ENCODE results near the gene EVI5.

EVI5 gene

DNA sequence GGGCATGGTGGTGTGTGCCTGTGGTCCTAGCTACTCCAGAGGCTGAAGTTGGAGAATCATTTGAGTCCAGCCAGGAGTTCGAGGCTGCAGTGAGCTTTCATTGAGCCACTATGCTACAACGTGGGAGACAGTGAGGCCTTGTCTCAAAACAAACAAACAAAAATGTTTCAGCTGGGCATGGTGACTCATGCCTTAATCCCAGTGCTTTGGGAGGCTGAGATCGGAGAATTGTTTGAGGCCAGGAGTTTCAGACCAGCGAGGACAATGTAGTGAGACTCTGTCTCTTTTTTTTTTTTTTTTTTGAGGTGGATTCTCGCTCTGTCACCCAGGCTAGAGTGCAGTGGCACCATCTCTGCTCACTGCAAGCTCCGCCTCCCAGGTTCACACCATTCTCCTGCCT is 41.9 kb upstream of the EVI5 start:
- TF ChIP-seq, protein P1, sequence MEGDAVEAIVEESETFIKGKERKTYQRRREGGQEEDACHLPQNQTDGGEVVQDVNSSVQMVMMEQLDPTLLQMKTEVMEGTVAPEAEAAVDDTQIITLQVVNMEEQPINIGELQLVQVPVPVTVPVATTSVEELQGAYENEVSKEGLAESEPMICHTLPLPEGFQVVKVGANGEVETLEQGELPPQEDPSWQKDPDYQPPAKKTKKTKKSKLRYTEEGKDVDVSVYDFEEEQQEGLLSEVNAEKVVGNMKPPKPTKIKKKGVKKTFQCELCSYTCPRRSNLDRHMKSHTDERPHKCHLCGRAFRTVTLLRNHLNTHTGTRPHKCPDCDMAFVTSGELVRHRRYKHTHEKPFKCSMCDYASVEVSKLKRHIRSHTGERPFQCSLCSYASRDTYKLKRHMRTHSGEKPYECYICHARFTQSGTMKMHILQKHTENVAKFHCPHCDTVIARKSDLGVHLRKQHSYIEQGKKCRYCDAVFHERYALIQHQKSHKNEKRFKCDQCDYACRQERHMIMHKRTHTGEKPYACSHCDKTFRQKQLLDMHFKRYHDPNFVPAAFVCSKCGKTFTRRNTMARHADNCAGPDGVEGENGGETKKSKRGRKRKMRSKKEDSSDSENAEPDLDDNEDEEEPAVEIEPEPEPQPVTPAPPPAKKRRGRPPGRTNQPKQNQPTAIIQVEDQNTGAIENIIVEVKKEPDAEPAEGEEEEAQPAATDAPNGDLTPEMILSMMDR (IDR thresholded peaks at IDR 0.05; ENCODE audit: insufficient read depth, missing control alignments), result no peak
- FAIRE-seq (no peak), DNase-seq (ENCODE audit: insufficient read length, low spot score) (no peak)

DNA sequence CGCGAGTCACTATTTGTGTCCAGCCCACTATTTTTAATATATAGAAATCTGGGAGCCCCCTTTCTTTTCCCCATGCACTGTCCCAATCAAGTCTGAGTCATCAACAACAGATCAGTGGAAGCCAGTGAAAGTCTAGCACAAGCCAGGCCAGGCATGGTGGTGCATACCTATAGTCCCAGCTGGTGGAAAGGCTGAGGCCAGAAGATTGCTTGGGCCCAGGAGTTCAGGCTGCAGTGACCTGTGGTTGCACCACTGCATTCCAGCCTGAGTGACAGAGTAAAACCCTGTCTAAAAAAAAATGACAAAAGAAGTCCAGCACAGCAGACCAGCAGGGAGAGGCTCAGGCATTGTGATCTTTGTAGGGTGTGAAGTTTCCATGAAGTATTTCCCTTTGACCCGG is 38.0 kb upstream of the EVI5 start:
- no peak for DNase-seq (ENCODE audit: insufficient read length, low spot score)

DNA sequence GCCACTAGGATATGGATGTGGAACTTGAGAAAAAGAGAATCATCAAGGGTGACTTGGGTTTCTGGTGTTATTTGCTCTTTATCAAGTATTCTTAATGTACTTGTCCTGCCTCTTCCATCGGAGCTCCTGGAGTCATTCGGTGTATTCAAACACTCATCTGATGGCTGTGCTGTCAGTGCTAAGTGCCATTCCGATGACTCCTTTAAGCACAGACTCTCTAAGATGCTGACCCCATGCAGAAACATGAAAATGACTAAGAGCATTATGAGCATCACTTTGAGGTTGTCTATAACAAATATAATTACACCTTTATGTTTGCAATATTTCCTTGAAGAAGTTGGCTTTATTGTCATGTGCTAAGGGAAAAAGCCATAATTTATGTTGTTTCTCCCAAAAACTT is 35.6 kb upstream of the EVI5 start:
- DNase-seq (ENCODE audit: insufficient read length, low spot score) (no peak), FAIRE-seq (no peak)
- TF ChIP-seq, protein P1 (IDR thresholded peaks at IDR 0.05; ENCODE audit: insufficient read depth, missing control alignments), result no peak

More for the DNA sequence above, 38.0 kb upstream of the EVI5 start:
- no peak for FAIRE-seq
- TF ChIP-seq, protein P1 (IDR thresholded peaks at IDR 0.05; ENCODE audit: insufficient read depth, missing control alignments), result no peak

DNA sequence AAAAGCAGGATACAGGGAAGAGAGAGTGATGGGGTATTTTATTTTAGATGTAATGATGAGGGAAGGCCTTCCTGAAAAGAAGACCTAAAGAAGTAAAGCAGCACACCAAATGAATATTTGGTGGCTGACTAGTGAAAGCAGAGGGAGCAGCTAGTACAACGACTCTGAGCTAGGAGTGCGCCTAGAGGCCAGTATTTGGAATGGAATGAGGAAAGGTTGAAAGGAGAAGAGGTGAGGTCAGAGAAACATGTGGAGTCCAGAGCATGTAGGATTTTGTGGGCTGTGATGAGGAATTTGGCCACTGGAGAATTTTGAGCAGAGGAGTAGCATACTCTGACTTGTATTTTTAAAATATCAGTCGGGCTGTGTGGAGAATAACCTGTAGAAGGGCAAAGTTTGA is 35.1 kb upstream of the EVI5 start:
- FAIRE-seq (no peak), DNase-seq (ENCODE audit: insufficient read length, low spot score) (no peak)
- TF ChIP-seq, protein P1 (IDR thresholded peaks at IDR 0.05; ENCODE audit: insufficient read depth, missing control alignments), result no peak

DNA sequence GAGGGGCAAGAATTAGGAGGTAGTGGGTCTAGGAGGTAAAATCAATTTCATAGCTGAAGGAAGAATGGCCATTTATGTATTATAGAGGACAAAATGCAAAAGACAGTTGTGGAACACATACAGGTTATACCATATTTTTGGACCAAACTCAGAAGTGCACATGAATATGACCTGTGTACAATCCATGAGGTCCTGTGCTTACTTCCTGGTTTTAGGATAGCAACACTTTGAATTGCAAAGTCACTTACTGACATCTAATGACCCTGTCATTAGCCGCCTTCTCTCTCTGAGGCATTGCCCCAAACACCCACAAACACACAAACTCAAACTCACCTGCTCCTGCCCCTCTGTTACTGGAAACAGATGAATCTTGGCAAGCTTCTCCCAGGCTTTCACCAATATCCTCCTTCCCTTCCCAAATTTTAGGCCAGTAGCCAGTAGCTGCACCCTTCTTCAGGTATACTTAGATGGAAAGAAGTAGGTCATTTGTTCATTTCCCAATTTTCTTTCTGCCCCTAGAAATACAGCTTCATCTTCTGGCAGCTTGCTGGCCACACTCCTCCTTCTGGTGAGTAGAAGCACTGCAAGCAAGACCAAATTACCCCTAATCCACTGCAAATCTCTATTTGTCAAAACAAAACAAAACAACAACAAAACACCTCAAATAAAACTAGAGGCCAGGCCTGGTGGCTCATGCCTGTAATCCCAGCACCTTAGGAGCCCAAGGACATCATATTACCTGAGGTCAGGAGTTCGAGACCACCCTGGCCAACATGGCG is 33.3 kb upstream of the EVI5 start:
- TF ChIP-seq, protein P1 (IDR thresholded peaks at IDR 0.05; ENCODE audit: insufficient read depth, missing control alignments), result peak; percentile 70
- no peak for DNase-seq (ENCODE audit: insufficient read length, low spot score)
- no peak for FAIRE-seq

DNA sequence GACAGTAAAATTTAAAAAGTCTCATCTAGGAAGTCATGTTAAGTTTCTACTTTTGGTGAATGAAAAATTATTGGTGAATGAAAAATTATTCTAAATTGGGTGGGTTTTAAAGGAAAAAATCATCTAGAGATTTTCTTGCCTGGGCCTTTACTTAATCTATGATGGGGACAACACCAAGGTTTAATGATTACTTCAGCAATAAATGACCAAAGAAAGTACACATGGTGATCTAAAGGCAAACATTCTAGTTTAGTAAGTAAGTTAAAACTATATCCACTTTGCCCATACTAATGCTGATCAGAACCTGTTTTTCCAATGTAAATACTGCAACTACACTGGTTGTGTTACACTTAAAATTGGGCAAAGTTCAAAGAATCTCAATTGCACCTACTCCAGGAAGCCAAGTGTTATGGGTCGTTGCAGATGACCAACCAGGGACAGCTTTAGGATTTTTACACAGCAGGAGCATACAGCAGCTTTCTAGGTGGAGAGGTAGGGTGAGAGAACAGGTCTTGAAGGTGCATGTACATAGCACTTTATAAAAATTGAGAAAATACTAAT is 32.3 kb upstream of the EVI5 start:
- TF ChIP-seq, protein P1 (IDR thresholded peaks at IDR 0.05; ENCODE audit: insufficient read depth, missing control alignments), result no peak
- DNase-seq (ENCODE audit: insufficient read length, low spot score) (no peak), FAIRE-seq (no peak)

DNA sequence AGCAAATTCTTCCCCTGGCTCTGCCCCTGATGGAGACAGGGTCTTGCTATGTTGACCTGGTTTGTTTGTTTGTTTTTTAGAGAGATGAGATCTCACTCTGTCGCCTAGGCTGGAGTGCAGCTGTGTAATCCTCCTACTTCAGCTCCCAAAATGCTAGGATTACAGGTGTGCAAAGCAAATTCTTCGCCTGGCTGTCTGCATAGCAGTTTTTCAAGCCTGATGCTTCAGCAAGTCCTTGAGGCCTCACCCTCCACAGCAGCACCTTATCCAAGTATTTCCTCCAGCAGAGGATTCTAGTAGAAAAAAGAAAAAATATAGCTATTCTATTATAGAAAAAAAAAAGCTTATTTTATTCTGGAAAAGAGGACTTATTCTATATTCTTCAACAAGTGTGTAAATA is 31.8 kb upstream of the EVI5 start:
- DNase-seq (ENCODE audit: insufficient read length, low spot score) (no peak), FAIRE-seq (no peak)
- TF ChIP-seq, protein P1 (IDR thresholded peaks at IDR 0.05; ENCODE audit: insufficient read depth, missing control alignments), result no peak

Data from D721Med (cell line).